Osteoblast (primary cell): ENCODE results near the gene CEP112. TPM values are rescaled to one million over a fixed set of nuclear protein-coding genes. Genes with fewer than 3 reads are reported as not detected.
A peak's percentile ranks its signal among the peaks of the same experiment; 100 is the strongest.

Source experiments
- DNase-seq: peaks from one replicate; pipeline ENCODE4 v3.0.0; 2011; ENCODE audit warnings: low spot score, mixed read lengths; ENCODE audit not compliant: insufficient read length; ENCODE audit errors: missing footprints
- H2AFZ ChIP-seq: 2 replicates; pipeline ENCODE4 v1.6.0; 2011; ENCODE audit warnings: mild to moderate bottlenecking, low read length
- H3K27ac ChIP-seq: 2 replicates; pipeline ENCODE4 v1.5.1; 2011; ENCODE audit warnings: mild to moderate bottlenecking, low read depth, low read length, moderate library complexity
- H3K27me3 ChIP-seq: 2 replicates; pipeline ENCODE4 v1.6.0; 2012; ENCODE audit warnings: mild to moderate bottlenecking, control low read depth, inconsistent platforms, low read length, moderate library complexity; ENCODE audit not compliant: insufficient read depth
- H3K36me3 ChIP-seq: 2 replicates; pipeline ENCODE4 v1.5.1; 2011; ENCODE audit warnings: mild to moderate bottlenecking, low read length, control low read depth, moderate library complexity; ENCODE audit not compliant: insufficient read depth
- H3K4me1 ChIP-seq: 2 replicates; pipeline ENCODE4 v1.5.1; 2011; ENCODE audit warnings: mild to moderate bottlenecking, low read length, control low read depth, moderate library complexity; ENCODE audit not compliant: insufficient read depth
- H3K4me2 ChIP-seq: 2 replicates; pipeline ENCODE4 v1.6.0; 2011; ENCODE audit warnings: mild to moderate bottlenecking, low read length; ENCODE audit not compliant: insufficient read depth
- H3K4me3 ChIP-seq: fragments of 200-600 bp; sonication (generic); 3 replicates; pipeline ENCODE4 v1.5.1; 2012; ENCODE audit warnings: mild to moderate bottlenecking, low read length, inconsistent platforms; ENCODE audit not compliant: insufficient read depth
- H3K79me2 ChIP-seq: 2 replicates; pipeline ENCODE4 v1.6.0; 2012; ENCODE audit warnings: mild to moderate bottlenecking, low read length, control low read depth, inconsistent platforms; ENCODE audit not compliant: insufficient read depth
- H3K9me3 ChIP-seq: 2 replicates; pipeline ENCODE4 v1.5.1; 2011; ENCODE audit warnings: low read depth, low read length, control low read depth
- H4K20me1 ChIP-seq: 2 replicates; pipeline ENCODE4 v1.6.0; 2012; ENCODE audit warnings: mild to moderate bottlenecking, low read length, control low read depth; ENCODE audit not compliant: insufficient read depth
- total RNA-seq: library from RNA; depleted of rRNA; stranded (reverse); fragments of >200 nt; gene quantifications from 2 replicates; pipeline ENCODE4 v1.2.3, GENCODE V29; 2012
- TF ChIP-seq, protein P1 (sequence below): IDR thresholded peaks from 2 replicates; pipeline ENCODE4 v1.5.1; 2011; ENCODE audit warnings: mild to moderate bottlenecking, low read depth, low read length, moderate library complexity; ENCODE audit errors: extremely low read depth

Gene CEP112
- total RNA-seq, 1 donor: 8.3 TPM

DNA sequence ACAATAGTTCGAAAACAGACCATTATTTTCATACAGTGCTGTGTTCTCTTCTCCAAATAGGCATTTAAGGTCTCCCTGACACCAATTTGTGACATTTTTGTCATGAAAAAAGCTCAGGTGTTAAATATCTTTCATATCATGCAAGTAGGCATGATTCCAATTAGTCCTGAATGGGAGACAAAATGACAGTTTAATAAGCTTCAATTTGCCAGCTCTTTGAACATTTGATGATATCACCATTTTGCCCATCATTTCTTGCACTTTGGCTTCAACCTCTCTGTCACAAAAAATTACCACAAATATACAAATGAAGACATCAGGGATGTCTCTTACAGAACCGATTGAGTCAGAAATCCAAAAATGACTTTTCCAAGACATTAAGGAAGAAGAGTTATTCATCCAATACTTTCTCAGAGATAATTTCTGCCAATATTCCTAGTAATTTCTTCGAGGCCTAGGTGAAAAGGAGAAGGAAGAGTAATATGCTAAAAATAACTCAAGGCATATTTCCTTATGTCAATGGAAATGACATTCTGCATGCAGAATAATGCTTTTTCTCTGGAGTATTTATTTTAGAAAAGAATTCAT, 298.1 kb downstream of the CEP112 start:
- Histone ChIP-seq H2AFZ (no peak overlapping the region), H3K9me3 (no peaks in the 10 kb centered on the region), H4K20me1 (no peaks in the 10 kb centered on the region), H3K4me3 (no peak overlapping the region), H3K36me3 (no peaks in the 10 kb centered on the region), H3K4me1 (peaks cover 2% of the 10 kb centered on the region), H3K27ac (no peak overlapping the region), H3K79me2 (no peaks in the 10 kb centered on the region), H3K4me2 (no peak overlapping the region), H3K27me3 (no peaks in the 10 kb centered on the region)
- TF ChIP-seq, protein P1, sequence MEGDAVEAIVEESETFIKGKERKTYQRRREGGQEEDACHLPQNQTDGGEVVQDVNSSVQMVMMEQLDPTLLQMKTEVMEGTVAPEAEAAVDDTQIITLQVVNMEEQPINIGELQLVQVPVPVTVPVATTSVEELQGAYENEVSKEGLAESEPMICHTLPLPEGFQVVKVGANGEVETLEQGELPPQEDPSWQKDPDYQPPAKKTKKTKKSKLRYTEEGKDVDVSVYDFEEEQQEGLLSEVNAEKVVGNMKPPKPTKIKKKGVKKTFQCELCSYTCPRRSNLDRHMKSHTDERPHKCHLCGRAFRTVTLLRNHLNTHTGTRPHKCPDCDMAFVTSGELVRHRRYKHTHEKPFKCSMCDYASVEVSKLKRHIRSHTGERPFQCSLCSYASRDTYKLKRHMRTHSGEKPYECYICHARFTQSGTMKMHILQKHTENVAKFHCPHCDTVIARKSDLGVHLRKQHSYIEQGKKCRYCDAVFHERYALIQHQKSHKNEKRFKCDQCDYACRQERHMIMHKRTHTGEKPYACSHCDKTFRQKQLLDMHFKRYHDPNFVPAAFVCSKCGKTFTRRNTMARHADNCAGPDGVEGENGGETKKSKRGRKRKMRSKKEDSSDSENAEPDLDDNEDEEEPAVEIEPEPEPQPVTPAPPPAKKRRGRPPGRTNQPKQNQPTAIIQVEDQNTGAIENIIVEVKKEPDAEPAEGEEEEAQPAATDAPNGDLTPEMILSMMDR: no peak
- no peak for DNase-seq

DNA sequence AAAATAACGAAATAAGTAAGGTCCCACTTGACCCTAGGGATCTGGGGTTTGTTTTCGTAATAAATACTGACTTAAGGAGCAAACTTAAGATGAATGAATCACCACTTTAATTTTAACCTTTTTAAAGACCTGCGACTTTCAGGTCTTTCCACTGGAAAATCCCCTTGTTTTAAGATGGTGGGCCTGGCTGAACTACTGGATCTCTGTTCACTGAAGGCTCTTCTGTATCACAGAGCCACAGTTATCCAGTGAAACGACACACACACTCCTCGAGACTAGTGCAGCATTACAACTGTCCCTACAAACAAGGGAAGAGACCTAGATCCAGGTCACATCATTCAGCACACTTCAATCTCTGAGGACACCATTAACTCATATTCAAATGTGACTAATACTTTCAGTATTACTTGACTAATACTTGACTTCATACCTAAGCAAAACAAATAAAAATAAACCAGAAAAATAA, 299.0 kb downstream of the CEP112 start:
- TF ChIP-seq, protein P1: no peak
- Histone ChIP-seq H3K4me1 (peaks cover 10% of the 10 kb centered on the region), H3K79me2 (no peaks in the 10 kb centered on the region), H3K36me3 (no peaks in the 10 kb centered on the region), H2AFZ (peak overlapping the region; percentile 18), H3K27me3 (no peaks in the 10 kb centered on the region), H3K4me3 (no peak overlapping the region), H4K20me1 (no peaks in the 10 kb centered on the region), H3K27ac (no peak overlapping the region), H3K9me3 (no peaks in the 10 kb centered on the region), H3K4me2 (no peak overlapping the region)
- no peak for DNase-seq

DNA sequence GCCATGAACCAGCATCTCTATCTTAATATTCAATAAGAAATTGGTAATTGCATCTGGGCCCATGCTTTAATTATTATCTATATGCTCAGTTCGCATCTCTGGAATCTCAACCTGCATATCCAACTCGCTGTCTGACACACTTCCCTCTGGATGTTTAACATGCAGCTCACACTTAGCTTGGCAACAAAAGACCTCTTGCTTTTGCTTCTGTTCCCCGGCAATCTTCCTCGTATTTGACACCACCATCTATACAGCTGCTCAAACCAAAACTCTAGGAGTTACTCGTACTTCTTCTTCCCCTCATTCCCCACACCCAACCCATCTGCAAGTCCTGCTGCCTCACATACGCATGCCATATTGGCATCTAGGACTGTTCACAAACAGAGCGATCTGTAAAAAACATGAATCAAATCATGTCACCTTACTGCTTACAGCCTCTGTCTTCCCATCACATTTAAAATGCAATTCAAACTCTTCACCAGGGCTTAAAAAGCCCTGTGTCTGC, 300.6 kb downstream of the CEP112 start:
- Histone ChIP-seq H3K4me1 (peaks cover 11% of the 10 kb centered on the region), H3K36me3 (no peaks in the 10 kb centered on the region), H3K9me3 (no peaks in the 10 kb centered on the region), H2AFZ (no peak overlapping the region), H3K79me2 (no peaks in the 10 kb centered on the region), H3K27me3 (no peaks in the 10 kb centered on the region), H3K27ac (no peak overlapping the region), H3K4me2 (no peak overlapping the region), H4K20me1 (no peaks in the 10 kb centered on the region), H3K4me3 (no peak overlapping the region)
- TF ChIP-seq, protein P1: no peak
- no peak for DNase-seq

DNA sequence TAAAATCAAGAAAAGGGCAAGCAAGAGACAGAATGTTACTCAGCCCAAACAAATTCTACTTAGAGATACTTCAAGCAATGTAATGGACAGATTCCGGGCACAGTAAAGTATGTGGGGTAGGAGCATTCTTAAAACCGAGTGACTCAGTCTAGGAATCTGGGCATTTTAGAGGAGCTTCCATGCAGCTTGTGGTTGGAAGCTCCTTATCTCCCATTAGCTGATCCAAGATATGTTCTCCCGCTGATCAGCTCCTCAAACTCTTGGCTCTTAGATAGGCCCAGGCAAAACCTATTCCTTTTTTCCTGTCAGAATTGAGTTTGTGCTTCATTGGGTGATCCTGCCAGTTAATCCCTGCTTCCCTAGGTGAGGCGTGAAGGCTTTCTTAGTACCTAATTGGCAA, 303.3 kb downstream of the CEP112 start:
- H3K27ac ChIP-seq: no peak overlapping the region
- H3K9me3 ChIP-seq: no peaks in the 10 kb centered on the region
- H3K4me2 ChIP-seq: peak overlapping the region; percentile 11
- no peak overlapping the region for H2AFZ ChIP-seq
- H3K4me1 ChIP-seq: peaks cover 15% of the 10 kb centered on the region
- H4K20me1 ChIP-seq: no peaks in the 10 kb centered on the region
- peak; percentile 49 for DNase-seq
- H3K36me3 ChIP-seq: no peaks in the 10 kb centered on the region
- H3K27me3 ChIP-seq: no peaks in the 10 kb centered on the region
- H3K79me2 ChIP-seq: no peaks in the 10 kb centered on the region
- H3K4me3 ChIP-seq: no peak overlapping the region
- TF ChIP-seq, protein P1: no peak
